PC-9 (cell line): ENCODE measurements around the gene HEXIM1. TPM values are rescaled to one million over a fixed set of nuclear protein-coding genes. Genes with fewer than 3 reads are reported as not detected.
A peak's percentile ranks its signal among the peaks of the same experiment; 100 is the strongest.

ENCODE experiments used
- BruUV-seq: library from RNA; stranded (reverse); fragments of 400-500 nt; replicated peaks from 2 replicates; lab custom pipeline; 2021; lab: Mats Ljungman, UMichigan
- CTCF ChIA-PET: fragments of 300-600 bp; sonication (Branson Sonifier 250); formaldehyde crosslinking; loops from one replicate; lab custom pipeline; 2022; ENCODE audit warnings: antibody characterized with exemption; lab: Charles Lee
- POLR2A ChIA-PET: fragments of 300-600 bp; sonication (Branson Sonifier 250); formaldehyde crosslinking; loops from one replicate; lab custom pipeline; 2022; ENCODE audit warnings: antibody characterized with exemption; ENCODE audit not compliant: unreplicated experiment; lab: Charles Lee
- DNase-seq, 2 experiments: peaks; one replicate each; pipeline versions ENCODE4 v3.0.0 to v3.0.0-alpha.2; 2015 to 2022; ENCODE audit warnings: mixed read lengths in 1 of 2
- H2AFZ ChIP-seq: fragments of 200-600 bp; sonication (generic); 2 replicates; pipeline ENCODE4 v1.8.1; 2017; ENCODE audit warnings: antibody characterized with exemption
- H3F3A ChIP-seq: fragments of 200-600 bp; sonication (generic); 2 replicates; pipeline ENCODE4 v1.8.1; 2017; ENCODE audit warnings: antibody characterized with exemption, mild to moderate bottlenecking, low read depth; ENCODE audit not compliant: insufficient read depth
- H3K27ac ChIP-seq: fragments of 200-600 bp; sonication (generic); 2 replicates; pipeline ENCODE4 v1.6.1; 2016; ENCODE audit warnings: mixed run types
- H3K27me3 ChIP-seq: fragments of 200-600 bp; sonication (generic); 2 replicates; pipeline ENCODE4 v1.6.1; 2016; ENCODE audit warnings: low read depth, mixed run types; ENCODE audit not compliant: insufficient read depth
- H3K36me3 ChIP-seq: fragments of 200-600 bp; sonication (generic); 2 replicates; pipeline ENCODE4 v1.6.1; 2016; ENCODE audit warnings: low read depth, mixed run types
- H3K4me1 ChIP-seq: fragments of 200-600 bp; sonication (generic); replicated peaks from 2 replicates; pipeline ENCODE4 v1.6.1; 2016; ENCODE audit warnings: mixed run types; ENCODE audit not compliant: insufficient read depth
- H3K4me2 ChIP-seq: fragments of 200-600 bp; sonication (generic); 2 replicates; pipeline ENCODE4 v1.6.1; 2017; ENCODE audit warnings: mixed run types
- H3K4me3 ChIP-seq: fragments of 200-600 bp; sonication (generic); 2 replicates; pipeline ENCODE4 v1.6.1; 2016; ENCODE audit warnings: mixed run types
- H3K79me2 ChIP-seq: fragments of 200-600 bp; sonication (generic); 2 replicates; pipeline ENCODE4 v1.6.1; 2017; ENCODE audit warnings: low read depth, mixed run types
- H3K9me2 ChIP-seq: fragments of 200-600 bp; sonication (generic); 2 replicates; pipeline ENCODE4 v1.8.1; 2017; ENCODE audit warnings: mild to moderate bottlenecking; ENCODE audit not compliant: insufficient read depth
- H3K9me3 ChIP-seq: fragments of 200-600 bp; sonication (generic); 2 replicates; pipeline ENCODE4 v1.8.1; 2016; ENCODE audit warnings: low read depth; ENCODE audit not compliant: insufficient read depth
- H4K20me1 ChIP-seq: fragments of 200-600 bp; sonication (generic); 2 replicates; pipeline ENCODE4 v1.8.1; 2017; ENCODE audit not compliant: insufficient read depth
- CTCF ChIP-seq: fragments of 200-600 bp; sonication (generic); conservative IDR thresholded peaks from 2 replicates; pipeline ENCODE4 v1.6.1; 2017; ENCODE audit warnings: mixed run types, antibody characterized with exemption, mild to moderate bottlenecking, moderate library complexity
- EZH2 ChIP-seq: fragments of 200-600 bp; sonication (generic); IDR thresholded peaks from 2 replicates; pipeline ENCODE4 v1.8.0; 2017; ENCODE audit warnings: antibody characterized with exemption, low read depth
- intact Hi-C: fragments of 100-400 bp; cut with micrococcal nuclease; formaldehyde crosslinking; loops from one replicate; pipeline ENCODE4 v1.10.0; 2022; ENCODE audit not compliant: unreplicated experiment
- microRNA-seq: library from miRNA; unstranded; fragments of <30 nt; microRNA quantifications from one replicate; pipeline ENCODE4 v1.2.0, GENCODE V29; 2021; ENCODE audit warnings: borderline number of aligned reads, borderline replicate concordance
- total RNA-seq: library from RNA; stranded (reverse); gene quantifications from 2 replicates; pipeline ENCODE4 v1.2.3, GENCODE V29; 2021

HEXIM1 gene
- total RNA-seq, 1 experiment from 2014 or later, result 64.9 TPM

GRCh38 chr17:45197555-45198334 lies 49.5 kb downstream of the HEXIM1 start:
- H4K20me1 ChIP-seq, result no peaks in the 10 kb centered on the region
- intact Hi-C loops, result loop anchor here (1.0 kb wide), 3 partner anchors 26 to 62 kb away; partner anchors contain the start of gene ACBD4
- no peaks in the 10 kb centered on the region for H3K79me2 ChIP-seq
- H3K4me2 ChIP-seq, result peak overlapping the region; percentile 62
- ChIA-PET CTCF (interaction anchor here (0.6 to 2.2 kb wide), 14 partner anchors 21 to 187 kb away, joined by 3 to 66 read pairs (median 8); partner anchors contain the start of genes ACBD4, HEXIM1 and HEXIM2), POLR2A (interaction anchor here (0.6 to 2.2 kb wide), 10 partner anchors 25 to 228 kb away, joined by 3 to 31 read pairs (median 6); partner anchors contain the start of genes HEXIM1, HEXIM2 and MAP3K14)
- BruUV-seq, result no TSS peak
- H3K4me3 ChIP-seq, result no peak overlapping the region
- no peaks in the 10 kb centered on the region for H3K27me3 ChIP-seq
- H3K9me3 ChIP-seq, result no peaks in the 10 kb centered on the region
- H3K36me3 ChIP-seq, result no peaks in the 10 kb centered on the region
- TF ChIP-seq EZH2, result no peak
- peak; percentile 99 for TF ChIP-seq CTCF
- H2AFZ ChIP-seq, result 0 out of 2 replicates have a peak overlapping the region, but pooled peaks have one; percentile 16
- H3K4me1 ChIP-seq, result peaks cover 36% of the 10 kb centered on the region
- DNase-seq, result peak; percentile 83 to 97
- H3K27ac ChIP-seq, result peak overlapping the region; percentile 52
- no peaks in the 10 kb centered on the region for H3K9me2 ChIP-seq
- H3F3A ChIP-seq, result peaks cover 33% of the 10 kb centered on the region; the same call in 1 of the 2 replicates

GRCh38 chr17:45200701-45201100 lies 52.4 kb downstream of the HEXIM1 start:
- intact Hi-C loops, result no loop called here
- TF ChIP-seq EZH2, result no peak
- no peak for TF ChIP-seq CTCF
- no peaks in the 10 kb centered on the region for H4K20me1 ChIP-seq
- no TSS peak for BruUV-seq
- no peak overlapping the region for H3K27ac ChIP-seq
- DNase-seq, result no peak
- H3F3A ChIP-seq, result peaks cover 36% of the 10 kb centered on the region; the same call in 1 of the 2 replicates
- H3K4me1 ChIP-seq, result peaks cover 36% of the 10 kb centered on the region
- no peak overlapping the region for H3K4me2 ChIP-seq
- CTCF ChIA-PET, result interaction anchor here (0.6 kb wide), 1 partner anchor 58 kb away, joined by 5 read pairs; no protein-coding TSS in a partner anchor
- H3K9me3 ChIP-seq, result no peaks in the 10 kb centered on the region
- H3K27me3 ChIP-seq, result no peaks in the 10 kb centered on the region
- no peaks in the 10 kb centered on the region for H3K79me2 ChIP-seq
- H2AFZ ChIP-seq, result no peak overlapping the region
- H3K9me2 ChIP-seq, result no peaks in the 10 kb centered on the region
- no peak overlapping the region for H3K4me3 ChIP-seq
- POLR2A ChIA-PET, result interaction anchor here (0.6 kb wide), 1 partner anchor 35 kb away, joined by 4 read pairs; no protein-coding TSS in a partner anchor
- H3K36me3 ChIP-seq, result no peaks in the 10 kb centered on the region

GRCh38 chr17:45201457-45201856 lies 53.2 kb downstream of the HEXIM1 start:
- ChIA-PET POLR2A (no interaction called here), CTCF (no interaction called here)
- TF ChIP-seq CTCF, result no peak
- no peak for TF ChIP-seq EZH2
- Histone ChIP-seq H3K9me2 (no peaks in the 10 kb centered on the region), H3K4me3 (no peak overlapping the region), H3K9me3 (no peaks in the 10 kb centered on the region), H3K4me2 (no peak overlapping the region), H3K4me1 (peaks cover 36% of the 10 kb centered on the region), H3K27me3 (no peaks in the 10 kb centered on the region), H3F3A (peaks cover 29% of the 10 kb centered on the region; the same call in 1 of the 2 replicates), H4K20me1 (no peaks in the 10 kb centered on the region), H2AFZ (no peak overlapping the region), H3K79me2 (no peaks in the 10 kb centered on the region), H3K36me3 (no peaks in the 10 kb centered on the region), H3K27ac (no peak overlapping the region)
- BruUV-seq, result no TSS peak
- no peak for DNase-seq
- intact Hi-C loops, result no loop called here

Small RNA genes within 50 kb of the gene (microRNA-seq; reads per million reads assigned to microRNA genes)
- 2.0 reads per million for gene MIR6784

Other genes starting within 250 kb of the HEXIM1 start
- 111 and 126 TPM in 2 replicates for gene EFTUD2, start 249.0 kb upstream of the HEXIM1 start, total RNA-seq
- not detected in 2 replicates for gene GFAP, start 233.0 kb upstream of the HEXIM1 start, total RNA-seq
- 48.2 and 58.5 TPM in 2 replicates for gene KIF18B, start 200.7 kb upstream of the HEXIM1 start, total RNA-seq
- gene C1QL1, start 180.2 kb upstream of the HEXIM1 start, total RNA-seq, result 0.93 and 1.3 TPM in 2 replicates
- gene DCAKD, start 96.8 kb upstream of the HEXIM1 start, total RNA-seq, result 57.9 and 68.8 TPM in 2 replicates
- gene NMT1, start 87.2 kb upstream of the HEXIM1 start, total RNA-seq, result 103 and 132 TPM in 2 replicates
- gene PLCD3, start 16.0 kb upstream of the HEXIM1 start, total RNA-seq, result 92.4 and 138 TPM in 2 replicates
- 14.6 and 19.5 TPM in 2 replicates for gene ACBD4, start 12.8 kb upstream of the HEXIM1 start, total RNA-seq
- 22.4 and 32.2 TPM in 2 replicates for gene HEXIM2, start 13.4 kb downstream of the HEXIM1 start, total RNA-seq
- gene FMNL1, start 73.4 kb downstream of the HEXIM1 start, total RNA-seq, result 12.9 and 18.7 TPM in 2 replicates
- 0.35 and 0.48 TPM in 2 replicates for gene SPATA32, start 113.6 kb downstream of the HEXIM1 start, total RNA-seq
- gene MAP3K14, start 168.5 kb downstream of the HEXIM1 start, total RNA-seq, result 58.3 and 72.4 TPM in 2 replicates